Islet precursor cell (in vitro differentiated cells): Measurements from ENCODE around the gene KRT75.
A peak's percentile ranks its signal among the peaks of the same experiment; 100 is the strongest.

Source experiments
- DNase-seq: peaks from one replicate; pipeline ENCODE4 v3.0.0-alpha.2; 2018

KRT75 gene

DNA sequence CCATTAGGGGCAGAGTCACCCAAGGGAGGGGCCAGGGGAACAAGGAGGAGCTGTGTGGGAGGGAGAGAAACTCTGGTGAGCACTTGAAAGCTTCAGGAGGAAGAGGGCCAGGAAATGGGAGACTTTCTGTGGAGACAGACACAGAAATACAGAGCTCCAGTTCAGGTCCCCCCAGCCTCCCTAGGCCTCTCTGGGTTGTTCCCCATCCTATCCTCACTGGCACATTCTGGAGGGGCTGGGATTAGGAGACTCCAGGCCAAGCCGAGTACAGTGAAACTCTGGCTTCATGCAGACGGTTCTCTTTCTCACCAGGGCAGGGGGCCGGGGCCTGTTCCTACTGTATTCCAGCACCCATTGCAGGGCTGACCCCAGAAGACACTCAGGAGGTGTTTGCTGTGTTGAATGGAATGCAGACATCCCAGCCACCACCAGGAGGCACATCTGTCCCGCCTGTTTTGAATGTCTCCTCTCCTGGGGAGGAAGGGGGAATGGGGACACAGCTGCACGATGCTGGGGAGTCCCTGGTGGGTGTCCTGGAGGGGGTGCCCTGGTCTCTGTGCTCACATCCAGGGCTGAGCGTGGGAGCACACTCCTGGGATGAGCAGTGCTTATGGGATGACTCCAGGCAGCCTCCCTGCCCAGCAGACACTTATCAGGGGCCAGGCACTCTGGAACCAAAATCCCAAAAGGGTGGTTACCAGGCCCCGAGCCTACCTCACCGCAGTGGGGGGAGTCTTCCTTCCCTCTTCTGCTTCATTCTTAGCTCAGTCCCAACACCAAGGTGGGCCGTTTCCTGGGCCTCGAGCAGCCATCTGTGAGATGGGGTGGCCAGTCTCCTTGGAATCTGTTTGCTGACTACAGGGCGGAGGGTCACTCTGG, 43.2 kb downstream of the KRT75 start:
- DNase-seq, result peak; percentile 79

DNA sequence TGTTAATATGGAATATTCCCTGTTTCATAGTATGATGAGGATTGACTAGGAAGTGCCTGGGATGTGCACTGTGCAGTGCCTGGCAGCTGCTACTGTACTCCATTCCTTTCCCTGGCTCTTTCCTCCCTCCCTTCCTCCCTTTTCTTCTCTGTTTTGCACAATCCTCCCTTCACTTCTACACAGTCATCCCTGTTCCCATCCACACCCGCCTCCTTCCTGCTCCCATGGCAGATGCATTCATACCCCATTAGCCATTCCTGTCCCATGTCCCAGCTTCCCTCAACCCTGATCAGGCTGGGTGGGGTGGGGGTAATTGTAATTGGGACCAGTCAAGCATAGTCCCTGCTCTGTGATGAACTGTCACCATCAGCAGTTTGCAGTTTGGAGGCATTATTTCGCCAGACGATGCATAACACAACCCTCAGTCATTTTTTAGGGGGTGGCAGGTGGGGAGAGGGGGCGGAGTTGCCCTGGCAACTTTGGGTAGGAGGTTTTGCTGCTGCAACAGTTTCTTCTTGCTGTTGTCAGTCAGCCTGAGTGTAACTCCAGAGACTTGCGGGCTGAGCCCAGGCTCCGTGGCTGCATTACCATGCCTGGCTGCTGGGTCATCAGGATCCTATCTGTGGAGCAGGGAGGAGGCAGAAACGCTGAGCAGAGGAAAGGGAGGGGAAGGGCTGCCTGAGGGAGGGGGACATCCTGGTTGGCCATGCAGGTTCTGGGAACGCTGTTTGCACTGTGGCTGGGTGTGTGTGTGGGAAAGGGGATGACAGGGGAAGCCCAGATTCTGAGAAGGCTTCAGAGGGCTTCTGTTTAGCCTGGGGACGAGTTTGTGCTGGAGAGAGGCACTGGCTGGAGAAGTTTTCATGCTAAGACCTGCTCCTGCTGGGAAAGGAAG, 44.6 kb downstream of the KRT75 start:
- peak; percentile 94 for DNase-seq

DNA sequence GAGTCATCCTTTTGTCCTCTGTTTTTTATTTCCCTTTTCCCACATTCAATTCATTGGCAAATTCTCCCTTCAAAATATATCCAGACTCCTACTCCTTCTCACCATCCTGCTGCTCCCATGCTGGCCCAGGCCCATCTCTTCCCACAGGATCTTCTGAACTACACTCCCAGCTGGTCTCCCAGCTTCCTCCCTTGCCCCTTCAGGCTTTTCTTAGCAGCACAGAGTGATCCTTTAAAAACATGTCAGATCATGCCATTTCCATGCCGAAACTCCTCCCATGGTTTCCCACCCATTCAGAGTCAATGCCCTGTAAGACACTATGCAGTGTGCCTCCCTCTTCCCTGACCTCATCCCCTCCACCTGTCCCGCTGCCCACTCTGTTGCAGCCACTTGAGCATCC, 46.3 kb downstream of the KRT75 start:
- DNase-seq, result no peak

DNA sequence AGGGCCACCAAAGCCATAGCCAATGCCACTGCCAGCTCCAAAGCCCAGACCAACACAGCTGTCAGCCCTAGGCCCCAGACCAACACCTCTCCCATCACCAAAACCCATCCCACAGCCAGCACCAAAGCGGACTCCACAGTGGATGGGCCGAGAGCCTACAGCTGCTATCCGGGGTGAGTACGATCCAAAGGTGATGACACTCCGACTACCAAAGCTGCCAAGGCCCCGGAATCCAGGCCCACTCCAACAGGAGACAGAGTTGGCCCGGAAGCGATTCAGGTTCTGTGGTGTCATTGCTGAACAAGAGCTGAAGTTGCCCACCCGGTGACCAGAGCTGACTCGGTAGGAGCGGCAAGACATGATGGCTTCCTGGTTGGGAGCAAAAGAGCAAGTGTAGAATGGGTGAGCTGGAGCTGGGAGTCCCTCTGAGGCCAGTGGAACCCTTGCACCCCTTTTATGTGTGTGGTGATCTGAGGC, 48.9 kb downstream of the KRT75 start, which contains the start of gene KRT84:
Gene KRT84, minus strand, starts transcription at position 427 of the 477 bp plus-strand sequence. Its CDS starts 67 bp downstream, at position 360.
- no peak for DNase-seq

DNA sequence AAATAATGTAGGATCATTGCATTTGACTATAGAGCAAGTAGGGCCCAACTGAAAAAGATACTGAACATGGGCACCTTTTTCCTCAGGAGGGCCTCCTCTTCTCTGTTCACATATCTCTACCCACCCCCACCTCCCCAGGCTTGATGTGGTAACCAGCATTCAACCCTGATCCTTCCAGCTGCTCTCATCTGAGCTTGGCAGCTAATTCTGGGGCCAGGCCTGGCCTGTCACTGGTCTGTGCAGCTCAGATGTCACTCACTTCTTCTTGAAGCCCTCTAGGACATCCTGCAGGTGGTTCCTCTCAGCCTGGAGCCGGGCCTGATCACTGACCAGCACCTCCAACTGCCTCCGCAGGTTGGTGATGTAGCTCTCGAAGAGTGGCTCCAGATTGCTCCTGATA, 50.8 kb downstream of the KRT75 start:
- no peak for DNase-seq

DNA sequence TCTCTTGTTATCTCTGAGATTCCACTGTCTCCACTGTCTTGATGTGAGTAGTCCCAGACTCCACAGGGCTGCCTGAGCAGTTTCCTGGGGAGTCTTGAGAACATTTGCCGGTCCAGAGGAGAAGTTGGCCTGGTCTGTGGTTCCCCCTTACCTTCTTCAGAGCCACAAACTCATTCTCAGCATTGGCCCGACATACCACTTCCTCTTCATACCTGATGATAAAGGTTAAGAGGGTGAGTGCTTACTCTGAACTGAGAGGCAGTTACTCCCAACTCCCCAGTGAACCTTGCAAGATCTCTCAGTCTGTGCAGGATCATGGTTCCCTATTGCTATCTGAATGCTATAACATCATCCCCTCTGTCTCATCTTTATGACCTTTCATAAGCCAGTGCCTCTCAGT, 51.3 kb downstream of the KRT75 start:
- DNase-seq, result no peak

DNA sequence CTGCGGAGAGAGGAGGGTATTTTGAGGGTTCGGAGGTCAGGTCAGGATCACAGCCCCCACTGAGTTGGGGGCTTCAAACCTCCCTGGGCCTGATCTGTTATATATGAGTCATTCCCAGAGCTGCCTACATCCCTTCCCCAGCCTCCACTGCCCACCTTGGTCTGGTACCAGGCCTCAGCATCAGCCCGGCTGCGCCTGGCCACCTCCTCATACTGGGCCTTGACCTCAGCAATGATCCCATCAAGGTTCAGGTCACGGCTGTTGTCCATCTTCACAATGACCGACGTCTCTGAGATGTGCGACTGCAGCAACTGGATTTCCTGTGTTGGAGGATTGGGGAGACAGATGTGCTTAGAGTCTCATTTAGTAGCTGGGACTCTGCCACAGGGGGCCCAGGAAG, 53.0 kb downstream of the KRT75 start:
- DNase-seq, result no peak

DNA sequence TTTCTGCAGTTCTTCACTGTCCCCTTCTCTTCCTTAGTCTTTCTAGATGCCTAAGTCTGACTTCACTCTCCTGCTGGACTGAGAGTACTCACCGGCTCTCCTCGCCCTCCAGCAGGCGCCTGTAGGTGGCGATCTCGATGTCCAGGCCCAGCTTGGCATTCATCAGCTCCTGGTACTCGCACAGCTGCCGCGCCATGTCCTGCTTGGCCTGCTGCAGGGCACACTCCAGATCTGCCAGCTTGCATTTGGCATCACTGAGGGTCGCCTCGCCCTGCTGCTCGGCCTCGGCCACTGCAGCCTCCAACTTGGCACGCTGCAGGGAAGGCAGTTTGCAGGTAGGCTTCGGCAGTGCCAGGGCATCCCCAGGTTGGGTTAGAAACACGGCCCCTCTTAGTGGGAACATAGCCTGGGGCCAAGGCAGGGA, 53.9 kb downstream of the KRT75 start:
- peak; percentile 85 for DNase-seq

DNA sequence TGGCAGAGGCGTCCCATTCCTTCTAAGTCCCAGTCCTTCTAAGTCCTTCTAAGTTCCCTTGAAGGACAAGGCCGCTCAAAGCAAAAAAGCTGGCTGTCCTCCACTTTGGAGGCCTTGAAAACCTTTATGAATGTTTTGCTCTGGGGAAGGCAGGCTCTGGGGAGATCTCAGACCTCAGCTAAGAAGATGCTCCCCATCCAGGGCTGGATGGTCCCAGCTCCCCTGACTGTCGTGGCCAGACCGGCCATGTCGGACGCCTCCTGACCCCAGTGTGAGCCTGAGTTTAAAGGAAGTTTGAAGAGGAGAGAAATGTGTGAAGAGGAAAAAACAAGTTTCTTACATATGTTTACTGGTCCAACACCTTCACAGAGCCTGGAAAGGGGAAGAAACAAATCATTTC, 54.6 kb downstream of the KRT75 start:
- no peak for DNase-seq

DNA sequence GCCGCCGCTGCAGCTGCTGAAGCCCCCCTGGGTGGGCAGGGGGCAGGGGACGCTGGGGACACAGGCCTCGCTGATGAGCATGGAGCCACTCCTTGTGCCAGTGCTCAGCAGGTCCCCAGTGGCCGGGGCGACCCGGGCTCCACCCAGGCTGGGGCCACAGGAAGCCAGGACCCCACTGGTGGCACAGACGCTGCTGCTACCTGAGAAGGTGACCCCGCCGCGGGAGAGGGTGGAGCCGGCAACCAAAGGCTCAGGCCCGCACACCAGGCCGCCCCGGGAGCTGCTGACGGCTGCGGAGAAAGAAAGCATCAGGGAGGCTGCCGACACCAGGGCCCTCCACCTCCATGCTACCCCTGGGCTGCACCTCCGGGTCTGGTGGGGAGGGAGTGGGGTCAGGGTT, 56.1 kb downstream of the KRT75 start:
- no peak for DNase-seq

DNA sequence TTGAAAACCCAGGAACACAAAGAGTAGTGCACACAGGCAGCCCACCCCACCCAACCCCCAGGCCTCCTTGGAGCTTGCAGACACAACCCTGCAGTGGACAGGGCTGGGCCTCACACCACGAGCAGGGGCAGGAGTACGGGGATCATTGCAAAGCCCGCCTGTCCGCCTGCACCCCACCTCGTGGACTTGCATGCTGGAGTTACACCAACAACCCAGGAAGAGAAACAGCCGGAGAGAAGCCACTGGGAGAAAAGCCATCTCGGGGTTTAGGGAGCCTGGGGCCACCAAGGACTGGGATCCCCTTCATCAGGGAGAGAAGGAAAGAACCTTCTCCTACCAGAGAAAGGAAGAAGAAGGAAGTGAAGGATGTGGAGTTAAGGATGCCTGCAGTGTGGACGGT, 56.9 kb downstream of the KRT75 start:
- no peak for DNase-seq
